ENCODE results near the gene MOB1B. TPM values are rescaled to one million over a fixed set of nuclear protein-coding genes. Genes with fewer than 3 reads are reported as not detected.

MOB1B gene
- total RNA-seq, 2 donors from 2014 or later = 7.7 to 14.0 TPM

GRCh38 chr4:70969076-70969475 lies 66.9 kb downstream of the MOB1B start:
- Histone ChIP-seq H3K36me3 (no peaks in the 10 kb centered on the region), H3K27me3 (no peaks in the 10 kb centered on the region), H3K4me3 (no peak overlapping the region), H3K27ac (no peak overlapping the region), H3K4me1 (no peaks in the 10 kb centered on the region), H3K9me3 (no peaks in the 10 kb centered on the region)
- DNase-seq (ENCODE audit: low spot score) = no peak
- TF ChIP-seq CTCF (IDR thresholded peaks at IDR 0.05) = no peak

- no peaks in the 10 kb centered on the region for H3K9me3 ChIP-seq
- H3K4me1 ChIP-seq = no peaks in the 10 kb centered on the region
- no peaks in the 10 kb centered on the region for H3K27me3 ChIP-seq
- no peak overlapping the region for H3K27ac ChIP-seq
- no peak for DNase-seq (ENCODE audit: low spot score)
- peaks cover 8% of the 10 kb centered on the region for H3K36me3 ChIP-seq
- H3K4me3 ChIP-seq = no peak overlapping the region
- no peak for TF ChIP-seq CTCF (IDR thresholded peaks at IDR 0.05)
Observed at GRCh38 chr4:70976252-70976651, 74.1 kb downstream of the MOB1B start.

- Histone ChIP-seq H3K9me3 (no peaks in the 10 kb centered on the region), H3K27me3 (no peaks in the 10 kb centered on the region), H3K27ac (no peak overlapping the region), H3K36me3 (peaks cover 8% of the 10 kb centered on the region), H3K4me1 (no peaks in the 10 kb centered on the region), H3K4me3 (no peak overlapping the region)
- TF ChIP-seq CTCF (IDR thresholded peaks at IDR 0.05) = no peak
- no peak for DNase-seq (ENCODE audit: low spot score)
Observed at GRCh38 chr4:70979445-70980008, 77.4 kb downstream of the MOB1B start.

- Histone ChIP-seq H3K4me1 (no peaks in the 10 kb centered on the region), H3K27me3 (no peaks in the 10 kb centered on the region), H3K9me3 (no peaks in the 10 kb centered on the region), H3K36me3 (peaks cover 8% of the 10 kb centered on the region), H3K4me3 (no peak overlapping the region), H3K27ac (no peak overlapping the region)
- DNase-seq (ENCODE audit: low spot score) = no peak
- TF ChIP-seq CTCF (IDR thresholded peaks at IDR 0.05) = no peak
Observed at GRCh38 chr4:70980196-70980595, 78.0 kb downstream of the MOB1B start.

GRCh38 chr4:70984106-70984505 lies 81.9 kb downstream of the MOB1B start:
- no peaks in the 10 kb centered on the region for H3K36me3 ChIP-seq

More at GRCh38 chr4:70984106-70984505, 81.9 kb downstream of the MOB1B start:
- Histone ChIP-seq H3K4me3 (no peak overlapping the region), H3K27me3 (no peaks in the 10 kb centered on the region), H3K9me3 (no peaks in the 10 kb centered on the region), H3K27ac (no peak overlapping the region), H3K4me1 (no peaks in the 10 kb centered on the region)
- DNase-seq (ENCODE audit: low spot score) = no peak
- TF ChIP-seq CTCF (IDR thresholded peaks at IDR 0.05) = no peak
